ENCODE results near the gene KCNH1.
"Not testable (repeated sequence)": the region's sequence is repeated elsewhere in the genome, so short reads cannot be mapped to it uniquely, and the experiment has no call there.

KCNH1 gene

DNA sequence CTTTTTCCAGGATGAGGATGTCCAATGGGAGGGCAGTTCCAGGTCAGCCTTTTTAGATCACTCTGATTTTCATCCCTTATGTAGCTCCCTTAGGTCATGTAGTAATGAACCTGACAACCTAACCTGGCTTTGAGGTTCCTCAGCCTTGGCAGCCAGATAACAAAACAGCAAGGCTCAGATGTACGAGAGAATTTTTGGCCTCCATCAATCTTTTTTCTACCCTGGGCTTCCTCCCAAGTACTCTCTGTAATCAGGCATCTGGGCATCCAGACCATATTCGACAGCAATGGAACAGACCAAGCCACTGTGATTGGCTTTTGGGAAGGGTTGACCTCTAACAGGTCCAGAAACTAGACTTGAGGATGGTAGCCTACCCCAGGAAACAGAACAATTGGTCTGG is 38.6 kb downstream of the KCNH1 start:
- no peak for DNase-seq (ENCODE audit: low read depth)

DNA sequence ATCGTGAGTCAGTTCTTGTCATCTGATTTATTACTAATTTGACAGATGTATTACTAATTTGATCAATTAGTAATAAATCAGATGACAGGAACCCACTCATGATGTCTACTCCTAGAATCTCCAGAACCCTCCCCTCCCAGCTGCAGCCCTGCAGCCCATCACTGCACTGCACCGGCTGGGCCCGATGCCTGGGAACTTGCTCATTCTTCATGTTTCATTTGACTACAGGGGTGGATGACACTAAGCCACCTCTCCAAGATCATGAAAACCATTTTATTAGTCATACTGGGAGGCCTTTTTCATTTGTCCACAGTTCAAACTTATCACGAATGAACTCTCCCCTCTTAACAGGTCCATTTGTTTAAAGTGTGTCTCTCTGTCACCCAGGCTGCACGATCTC is 41.0 kb downstream of the KCNH1 start:
- DNase-seq (ENCODE audit: low read depth): no peak

GRCh38 chr1:211091867-211092266 is 42.1 kb downstream of the KCNH1 start:
- DNase-seq (ENCODE audit: low read depth): no peak

DNA sequence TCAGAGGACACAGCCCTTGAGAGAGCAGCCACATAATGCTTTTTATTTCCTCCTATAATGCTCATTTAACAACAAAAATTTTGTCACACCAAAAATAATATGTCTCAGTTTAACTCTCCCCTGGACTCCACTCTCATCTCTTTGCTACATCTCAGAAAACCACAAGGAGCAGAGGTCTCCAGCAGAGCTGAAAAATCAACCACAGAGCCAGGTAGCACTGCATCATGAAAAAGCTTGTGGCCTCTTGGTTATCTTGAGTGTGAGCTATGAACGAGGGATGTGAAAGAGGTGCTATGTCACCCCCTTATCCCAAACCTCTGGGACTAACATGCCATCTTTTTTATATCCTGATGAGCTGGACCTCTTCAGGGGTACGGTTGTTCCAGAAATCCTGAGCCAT is 44.4 kb downstream of the KCNH1 start:
- DNase-seq (ENCODE audit: low read depth): no peak

DNA sequence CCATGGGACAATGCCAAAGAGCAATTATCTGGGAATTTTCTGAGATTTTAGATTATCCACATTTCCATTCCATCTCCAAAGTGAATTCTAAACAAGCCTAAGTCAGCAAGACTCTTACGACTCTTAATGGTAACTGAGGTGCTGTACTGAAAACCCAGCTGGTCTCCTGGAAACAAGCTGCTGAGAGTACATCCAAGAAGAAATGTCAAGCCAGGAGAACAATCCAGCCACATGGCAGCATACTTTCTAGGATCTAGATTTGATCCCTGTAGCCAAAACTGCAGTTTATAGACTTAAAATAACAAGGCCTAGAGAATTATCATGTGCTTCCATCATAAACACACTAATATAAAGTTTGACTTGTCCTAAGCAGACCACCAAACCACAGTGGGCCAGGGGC is 45.8 kb downstream of the KCNH1 start:
- DNase-seq (ENCODE audit: low read depth): no peak

DNA sequence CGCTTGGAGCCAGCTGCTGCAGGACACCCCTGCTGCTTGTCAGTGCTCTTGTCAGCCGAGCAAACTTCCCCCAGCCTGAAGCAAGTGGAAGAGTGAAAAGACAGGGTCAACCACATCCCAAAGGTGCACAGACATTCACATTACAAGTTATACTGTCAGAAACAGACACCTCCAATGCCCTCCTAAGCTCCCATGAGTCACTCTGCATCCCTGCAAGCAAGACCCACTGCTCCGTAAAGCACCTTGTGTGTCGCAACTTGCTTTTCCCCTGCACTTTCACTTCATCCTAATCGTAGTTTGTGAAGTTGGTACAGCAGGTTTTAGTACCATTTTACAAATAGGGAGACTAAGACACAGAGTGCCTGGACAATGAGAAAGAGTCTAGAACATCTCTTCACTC is 51.1 kb downstream of the KCNH1 start:
- DNase-seq (ENCODE audit: low read depth): no peak

GRCh38 chr1:211081447-211081846 is 52.5 kb downstream of the KCNH1 start:
- not testable (repeated sequence) for DNase-seq (ENCODE audit: low read depth)

DNA sequence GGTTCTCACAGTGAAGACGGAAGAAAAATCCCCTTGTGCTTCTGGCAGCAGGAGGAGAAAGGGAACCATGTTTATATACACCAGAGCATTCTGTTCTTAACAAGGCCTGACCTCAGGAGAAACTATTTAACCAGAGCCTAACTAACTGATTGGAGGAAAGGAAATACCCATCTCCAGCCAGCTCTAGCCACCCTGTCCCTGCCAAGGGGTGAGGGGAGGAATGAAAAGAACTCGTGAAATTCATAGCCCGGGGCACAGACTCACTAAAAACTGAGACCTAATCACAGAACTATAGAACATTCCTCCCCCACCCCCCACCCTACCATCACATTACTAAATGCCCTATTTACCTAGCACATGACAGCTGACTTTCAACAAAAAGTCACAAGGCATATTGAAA is 65.0 kb downstream of the KCNH1 start:
- DNase-seq (ENCODE audit: low read depth): no peak

GRCh38 chr1:211066781-211067384 is 67.1 kb downstream of the KCNH1 start:
- DNase-seq (ENCODE audit: low read depth): no peak

DNA sequence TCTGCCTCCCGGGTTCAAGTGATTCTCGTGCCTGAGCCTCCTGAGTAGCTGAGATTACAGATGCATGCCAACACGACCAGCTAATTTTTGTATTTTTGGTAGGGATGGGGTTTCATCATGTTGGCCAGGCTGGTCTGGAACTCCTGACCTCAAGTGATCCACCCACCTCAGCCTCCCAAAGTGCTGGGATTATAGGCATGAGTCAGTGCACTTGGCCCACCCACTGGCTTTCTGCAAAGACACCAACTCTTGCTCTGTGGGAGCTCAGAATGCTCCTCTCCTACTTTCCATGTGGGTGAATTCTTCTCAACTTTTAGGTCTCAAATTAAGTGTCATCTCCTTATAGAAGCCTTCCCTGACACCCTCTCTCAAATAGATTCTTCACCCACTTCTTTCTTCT is 92.1 kb downstream of the KCNH1 start:
- not testable (repeated sequence) for DNase-seq (ENCODE audit: low read depth)

DNA sequence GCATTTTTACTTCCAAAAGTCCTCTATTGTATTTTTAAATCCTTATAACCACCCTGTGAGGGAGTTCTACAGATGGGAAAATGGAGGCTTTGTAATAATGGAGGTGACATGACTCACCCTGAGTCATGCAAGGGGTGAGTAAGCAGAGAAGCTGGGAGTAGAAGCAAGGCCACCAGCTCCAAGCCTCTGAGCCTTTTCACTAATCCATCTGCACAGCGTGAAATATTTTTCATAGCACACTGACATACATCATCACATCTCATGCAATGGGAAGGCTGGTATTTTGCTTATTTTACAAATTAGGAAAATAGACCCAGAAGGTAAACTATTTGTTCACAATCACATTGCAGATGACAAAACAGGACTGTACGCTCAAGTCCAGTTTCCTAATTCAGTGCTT is 96.9 kb downstream of the KCNH1 start:
- no peak for DNase-seq (ENCODE audit: low read depth)

- DNase-seq (ENCODE audit: low read depth): no peak
These were observed 97.4 kb downstream of the KCNH1 start for GRCh38 chr1:211036381-211037060.

GRCh38 chr1:211035821-211036380 is 98.0 kb downstream of the KCNH1 start:
- no peak for DNase-seq (ENCODE audit: low read depth)

DNA sequence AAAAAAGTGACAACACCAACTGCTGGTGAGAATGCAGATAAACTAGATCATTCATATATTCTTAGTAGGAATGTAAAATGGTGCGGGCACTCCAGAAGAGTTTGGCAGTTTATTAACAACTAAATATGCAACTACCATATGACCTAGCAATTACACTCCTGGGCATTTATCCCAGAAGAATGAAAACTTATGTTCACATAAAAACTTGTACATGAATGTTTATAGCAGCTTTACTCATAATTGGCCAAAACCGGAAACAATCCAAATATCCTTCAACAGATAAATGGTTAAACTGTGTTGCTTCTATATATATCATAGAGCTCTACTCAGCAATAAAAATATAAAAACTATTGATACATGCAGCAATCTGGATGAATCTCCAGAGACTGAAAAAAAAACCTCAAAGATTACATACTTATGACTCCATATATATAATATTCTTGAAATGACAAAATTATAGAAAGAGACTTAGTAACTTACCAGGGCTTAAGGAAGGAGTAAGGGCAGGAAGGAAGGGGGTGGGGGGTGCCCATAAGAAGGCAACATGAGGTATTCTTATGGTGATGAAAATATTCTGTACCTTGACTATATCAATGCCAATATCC is 99.9 kb downstream of the KCNH1 start:
- DNase-seq (ENCODE audit: low read depth): no peak

- no peak for DNase-seq (ENCODE audit: low read depth)
These were observed 109.0 kb downstream of the KCNH1 start for GRCh38 chr1:211024901-211025300.

DNA sequence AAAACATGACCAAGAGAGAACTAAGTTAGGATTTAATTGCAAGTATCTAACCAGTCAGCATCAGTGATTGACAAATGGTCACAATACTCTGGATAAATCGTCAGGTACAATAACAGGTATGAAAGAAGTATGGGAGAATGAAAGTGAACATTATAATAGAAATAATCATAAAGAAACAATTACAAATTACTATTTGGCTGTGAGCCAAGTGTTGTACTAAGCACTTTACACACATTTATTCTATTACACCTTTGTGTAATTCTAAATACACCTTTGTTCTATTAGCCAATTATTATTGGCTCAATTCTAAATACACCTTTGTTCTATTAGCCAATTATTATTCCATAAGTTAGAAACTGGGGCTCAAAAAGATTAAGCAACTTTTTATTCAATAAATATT is 114.7 kb downstream of the KCNH1 start:
- DNase-seq (ENCODE audit: low read depth): no peak

GRCh38 chr1:211018690-211019089 is 115.3 kb downstream of the KCNH1 start:
- no peak for DNase-seq (ENCODE audit: low read depth)

DNA sequence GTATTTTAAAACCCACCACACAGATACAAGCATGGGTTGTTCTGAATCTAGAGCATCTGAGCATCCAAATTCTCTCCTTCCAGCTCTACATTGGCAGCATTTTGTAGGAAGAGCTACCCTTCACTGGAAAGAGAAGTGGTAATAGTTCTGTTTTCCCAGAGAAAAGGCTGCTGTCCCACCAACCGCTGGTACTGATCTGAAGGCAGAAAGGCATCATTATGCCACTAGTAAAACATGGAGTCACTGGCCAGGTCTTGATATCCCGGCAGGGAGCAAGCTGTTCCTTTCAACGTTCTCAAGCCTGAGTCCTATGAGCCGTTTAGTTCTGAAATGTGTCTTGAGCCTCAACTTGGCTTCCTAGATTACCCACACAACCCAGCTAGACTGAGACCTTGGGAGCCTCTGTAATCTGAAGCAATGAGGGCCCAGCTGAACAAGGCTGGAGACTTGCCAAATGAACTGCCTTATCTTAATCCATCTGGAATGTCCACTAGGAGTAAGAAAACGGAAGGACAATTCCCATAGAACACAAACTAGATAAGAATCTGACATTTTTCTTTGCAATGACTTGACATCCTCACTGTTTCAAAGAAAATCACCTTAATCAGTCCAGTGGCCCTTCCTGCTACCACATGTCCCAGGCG is 116.8 kb downstream of the KCNH1 start:
- DNase-seq (ENCODE audit: low read depth): no peak

- DNase-seq (ENCODE audit: low read depth): no peak
These were observed 119.7 kb downstream of the KCNH1 start for GRCh38 chr1:211014275-211014674.

DNA sequence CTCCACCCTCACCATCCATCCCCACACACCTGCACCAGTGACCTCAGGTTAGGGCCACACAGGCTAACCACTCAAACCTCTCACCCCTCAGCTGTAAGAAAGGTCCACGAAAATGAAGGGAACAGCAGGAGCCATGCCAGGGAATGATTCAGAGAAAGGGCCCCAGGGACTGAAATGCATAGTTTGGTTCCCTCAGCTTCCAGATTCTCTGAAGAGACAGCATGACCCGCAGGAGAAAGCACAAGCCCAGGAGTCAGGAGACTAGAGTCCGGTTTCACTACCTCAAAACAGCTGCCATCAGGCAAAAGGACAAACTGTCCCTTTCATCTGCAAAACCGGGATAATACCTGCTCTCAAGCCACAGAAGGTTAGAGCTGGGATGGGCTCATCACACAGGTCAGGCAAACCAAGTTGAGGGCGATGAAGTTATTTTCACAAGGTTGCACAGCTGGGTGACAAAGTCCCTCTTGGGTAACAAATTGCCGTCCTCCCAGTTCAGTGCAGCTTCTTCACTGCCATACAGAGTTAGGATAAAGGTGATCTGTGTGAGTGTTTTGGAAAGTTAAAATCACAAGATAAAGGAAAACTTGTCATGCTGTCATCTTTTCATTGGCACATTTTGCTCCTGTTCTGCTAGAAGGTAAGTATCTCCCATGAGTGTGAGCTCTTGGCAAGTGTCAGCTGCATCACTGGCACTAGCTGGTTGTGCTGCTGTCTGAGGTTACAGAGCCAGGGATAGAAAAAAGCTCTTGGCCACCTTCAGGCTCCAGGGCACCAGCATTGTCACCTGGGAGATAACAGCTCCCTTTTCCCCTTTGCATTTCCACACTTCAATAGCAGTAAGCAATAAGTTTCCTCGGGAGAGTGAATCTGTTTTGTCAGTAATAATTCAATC is 120.4 kb downstream of the KCNH1 start:
- no peak for DNase-seq (ENCODE audit: low read depth)

GRCh38 chr1:211011128-211011527 is 122.8 kb downstream of the KCNH1 start:
- DNase-seq (ENCODE audit: low read depth): not testable (repeated sequence)

GRCh38 chr1:211009944-211010343 is 124.0 kb downstream of the KCNH1 start:
- no peak for DNase-seq (ENCODE audit: low read depth)

All from stimulated activated CD8-positive, alpha-beta memory T cell treated with anti-CD3 and anti-CD28 coated beads, Interleukin-12 subunit alpha, Interleukin-12 subunit beta, amount 100 ng/mL, for 4 hours (primary cell).